ENCODE data around the gene PDCD6IP. TPM values are rescaled to one million over a fixed set of nuclear protein-coding genes. Genes with fewer than 3 reads are reported as not detected.
"Not testable (repeated sequence)": the region's sequence is repeated elsewhere in the genome, so short reads cannot be mapped to it uniquely, and the experiment has no call there.

PDCD6IP gene
- total RNA-seq, 1 donor from 2014 or later = 134 TPM

DNA sequence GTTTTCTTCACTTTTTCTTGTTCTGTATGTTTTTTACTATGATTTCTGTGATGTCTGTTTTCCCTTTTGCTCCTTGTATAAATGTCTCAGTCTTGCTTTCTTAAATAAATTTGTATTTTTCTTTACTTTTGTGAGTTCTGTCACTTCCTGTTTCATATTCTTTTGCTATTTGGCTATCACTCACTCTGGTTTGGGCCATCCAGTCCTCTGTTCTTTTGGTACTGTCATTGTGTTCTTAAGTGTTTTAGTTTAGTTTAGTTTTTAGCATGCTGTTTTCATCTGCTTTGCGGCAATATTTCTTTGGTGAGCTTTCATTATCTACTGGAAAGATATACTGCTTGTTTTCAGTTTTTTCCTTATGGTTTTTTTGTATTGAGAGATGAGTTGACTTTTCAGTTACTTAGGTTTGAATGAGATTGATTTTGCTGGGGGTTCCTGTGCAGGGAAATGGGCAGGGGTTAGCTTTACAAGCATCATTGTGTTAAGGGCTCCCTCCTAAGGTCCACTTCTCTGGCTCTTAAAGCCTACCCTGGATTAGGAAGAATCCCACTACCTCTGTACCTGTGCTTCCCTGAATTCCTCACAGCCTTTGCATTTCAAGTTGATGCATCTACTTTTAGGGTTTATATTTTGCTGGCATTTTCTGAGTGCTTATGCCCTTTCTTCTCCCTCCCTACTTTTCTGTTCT, 35.1 kb downstream of the PDCD6IP start:
- no peak for DNase-seq (ENCODE audit: low spot score)
- intact Hi-C loops (cut with DNase I) = no loop called here

DNA sequence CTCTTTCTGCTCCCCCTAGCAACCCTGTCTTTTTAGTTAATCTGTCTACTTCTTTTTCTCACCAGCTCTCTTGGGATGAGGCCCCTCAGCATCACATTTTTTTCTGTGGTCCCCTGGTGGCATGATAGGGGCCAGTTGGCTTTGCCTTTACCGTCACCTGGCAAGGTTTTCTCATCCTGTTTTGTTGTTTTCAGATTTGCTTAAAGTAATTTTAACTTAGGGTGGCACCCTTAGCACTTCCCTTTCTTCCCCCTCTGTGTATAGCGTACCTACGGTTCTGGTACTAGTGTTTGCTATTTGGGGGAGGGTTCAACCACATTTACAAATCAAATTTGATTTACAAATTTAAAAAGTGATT, 35.6 kb downstream of the PDCD6IP start:
- intact Hi-C loops (cut with DNase I) = no loop called here
- no peak for DNase-seq (ENCODE audit: low spot score)

DNA sequence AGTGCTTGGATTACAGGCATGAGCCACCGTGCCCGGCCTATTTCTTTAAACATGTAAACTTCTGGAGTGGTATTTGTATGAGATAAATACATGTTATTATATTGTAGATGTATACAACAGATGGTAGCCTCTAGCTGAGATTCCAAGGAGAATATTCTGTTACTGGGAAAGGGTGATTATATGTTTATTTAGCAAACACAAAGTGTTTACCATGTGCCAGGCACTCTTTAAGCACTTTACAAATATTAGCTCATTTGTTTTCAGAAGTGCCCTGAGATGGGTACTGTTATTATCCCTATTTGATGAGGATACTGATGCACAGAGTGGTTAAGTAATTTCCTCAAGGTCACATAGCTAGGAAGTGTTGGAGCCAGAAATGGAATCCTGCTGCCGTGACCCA, 38.8 kb downstream of the PDCD6IP start:
- DNase-seq (ENCODE audit: low spot score); intact Hi-C loops (cut with DNase I): not testable (repeated sequence)

DNA sequence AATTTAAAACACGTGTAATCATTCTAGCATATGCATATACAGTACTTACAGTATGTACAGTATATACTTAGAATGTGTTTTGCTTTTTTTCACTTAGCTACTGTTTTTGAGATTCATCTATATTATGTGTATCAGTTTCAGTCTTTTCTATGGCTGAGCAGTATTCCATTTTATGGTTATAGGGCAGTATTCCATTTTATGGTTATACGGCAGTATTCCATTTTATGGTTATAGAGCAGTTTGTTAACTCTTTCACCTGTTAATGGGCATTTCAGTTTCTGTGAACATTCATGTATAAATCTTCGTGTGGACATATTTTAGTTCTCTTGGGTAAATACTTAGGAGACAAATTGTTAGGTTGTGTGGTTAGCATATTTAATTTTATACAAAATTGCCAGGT, 40.9 kb downstream of the PDCD6IP start:
- intact Hi-C loops (cut with DNase I) = no loop called here
- DNase-seq (ENCODE audit: low spot score) = no peak

DNA sequence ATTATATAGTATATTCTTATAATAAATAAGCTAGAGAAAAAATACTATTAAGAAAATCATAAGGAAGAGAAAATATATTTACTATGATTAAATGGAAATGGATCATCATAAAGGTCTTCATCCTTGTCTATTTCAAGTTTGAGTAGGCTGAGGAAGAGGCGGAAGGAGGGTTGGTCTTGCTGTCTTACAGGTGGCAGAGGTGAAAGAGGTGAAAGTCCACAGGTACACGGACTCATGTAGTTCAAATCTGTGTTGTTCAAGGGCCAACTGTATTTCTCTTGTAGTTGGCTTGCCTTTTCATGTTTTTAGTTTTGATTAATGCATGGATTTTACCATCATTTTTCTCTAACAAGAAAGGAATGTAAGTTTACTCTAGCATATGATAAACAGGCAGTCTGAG, 41.7 kb downstream of the PDCD6IP start:
- DNase-seq (ENCODE audit: low spot score) = no peak
- intact Hi-C loops (cut with DNase I) = no loop called here

DNA sequence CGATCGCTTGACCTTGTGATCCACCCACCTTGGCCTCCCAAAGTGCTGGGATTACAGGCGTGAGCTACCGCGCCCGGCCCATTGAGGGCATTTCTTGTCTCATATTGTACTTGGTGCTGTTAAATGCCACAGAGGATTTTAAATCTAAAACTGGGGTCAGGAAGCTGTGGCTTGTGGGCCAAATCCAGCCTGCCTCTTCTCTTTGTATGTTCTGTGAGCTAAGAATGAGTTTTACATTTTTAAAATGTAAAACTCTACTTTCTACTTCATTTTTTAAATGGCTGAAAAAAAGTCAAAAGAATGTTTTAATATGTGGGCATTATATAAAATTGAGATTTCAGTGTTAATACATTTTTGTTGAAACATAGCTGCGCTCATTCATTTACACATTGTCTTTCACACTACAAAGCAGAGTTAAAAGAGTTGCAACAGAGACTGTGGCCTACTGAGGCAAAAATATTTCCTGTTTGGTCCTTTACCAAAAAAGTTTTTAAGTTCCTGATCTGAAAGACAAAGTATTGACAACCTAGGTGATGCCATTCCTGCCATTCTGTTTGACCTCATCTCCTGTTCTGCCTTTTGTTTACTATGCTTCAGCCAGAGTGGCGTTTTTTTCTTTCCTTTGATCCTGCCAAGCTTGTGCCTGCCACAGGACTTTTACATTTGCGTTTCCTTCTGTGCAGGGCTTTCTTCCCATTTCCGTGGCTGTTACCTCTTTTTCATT, 50.4 kb downstream of the PDCD6IP start:
- intact Hi-C loops (cut with DNase I) = no loop called here

DNA sequence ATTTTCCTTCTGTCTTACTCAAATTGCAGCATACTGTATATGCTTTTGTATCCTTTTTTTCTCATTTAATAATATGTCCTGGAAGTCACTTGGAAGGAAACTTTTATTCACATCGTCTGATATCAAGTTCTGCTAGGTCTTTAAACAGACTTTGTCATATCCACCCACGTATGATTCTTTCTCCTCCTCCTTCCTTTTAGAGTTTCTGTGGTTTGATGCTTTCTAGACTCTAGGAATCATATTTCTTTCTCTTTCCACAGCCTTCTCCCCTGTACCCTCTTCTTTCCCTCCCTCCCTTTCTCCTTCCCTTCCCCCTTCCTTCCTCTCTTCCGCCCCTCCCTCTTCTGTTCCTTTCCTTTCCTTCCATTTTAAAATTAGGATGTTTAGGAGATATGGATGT, 52.2 kb downstream of the PDCD6IP start:
- intact Hi-C loops (cut with DNase I); DNase-seq (ENCODE audit: low spot score): not testable (repeated sequence)

More for the DNA sequence above, 50.4 kb downstream of the PDCD6IP start:
- no peak for DNase-seq (ENCODE audit: low spot score)

DNA sequence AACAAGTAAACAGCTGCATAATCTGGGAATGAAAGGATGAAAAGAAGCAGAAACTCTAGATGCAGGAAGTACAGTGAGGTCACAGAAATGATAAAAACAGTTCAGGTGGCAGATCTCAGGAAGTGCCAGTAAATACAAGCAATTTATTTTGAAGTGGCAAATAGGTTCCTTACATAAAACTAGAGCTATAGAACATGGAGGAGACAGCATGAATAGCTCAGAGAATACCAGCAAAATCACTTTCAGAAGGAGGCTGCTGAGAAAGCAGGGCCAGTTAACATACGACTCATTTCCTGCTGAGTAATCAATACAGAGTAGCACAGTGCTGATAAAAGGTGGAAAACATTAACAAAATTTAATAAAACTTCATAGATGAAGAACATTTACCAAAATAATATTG, 57.0 kb downstream of the PDCD6IP start:
- intact Hi-C loops (cut with DNase I); DNase-seq (ENCODE audit: low spot score): not testable (repeated sequence)

DNA sequence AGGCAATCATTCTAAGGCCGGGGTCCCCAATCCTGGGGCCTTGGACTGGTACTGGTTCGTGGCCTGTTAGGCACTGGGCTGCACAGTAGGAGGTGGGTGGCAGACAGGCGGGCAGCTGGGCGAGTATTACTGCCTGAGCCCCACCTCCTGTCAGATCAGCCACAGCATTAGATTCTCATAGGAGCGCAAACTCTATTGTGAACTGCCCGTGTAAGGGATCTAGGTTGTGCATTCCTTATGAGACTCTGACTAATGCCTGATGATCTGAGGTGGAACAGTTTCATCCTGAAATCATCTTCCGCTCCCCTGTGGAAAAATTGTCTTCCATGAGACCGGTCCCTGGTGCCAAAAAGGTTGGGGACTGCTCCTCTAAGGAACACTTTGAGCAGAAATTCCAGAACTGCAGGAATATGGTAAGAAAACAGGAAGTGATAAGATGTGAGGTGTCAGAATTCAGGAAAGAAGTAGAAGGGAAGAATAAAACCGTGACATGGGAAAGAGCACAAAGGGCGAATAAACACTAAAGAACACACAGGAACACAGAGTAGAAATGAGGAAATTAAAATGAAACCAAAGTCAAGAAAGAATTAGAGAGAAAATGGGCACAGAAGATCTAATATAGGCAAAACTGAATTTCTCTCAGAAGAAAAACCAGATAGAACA, 57.6 kb downstream of the PDCD6IP start:
- intact Hi-C loops (cut with DNase I) = no loop called here
- DNase-seq (ENCODE audit: low spot score) = no peak

DNA sequence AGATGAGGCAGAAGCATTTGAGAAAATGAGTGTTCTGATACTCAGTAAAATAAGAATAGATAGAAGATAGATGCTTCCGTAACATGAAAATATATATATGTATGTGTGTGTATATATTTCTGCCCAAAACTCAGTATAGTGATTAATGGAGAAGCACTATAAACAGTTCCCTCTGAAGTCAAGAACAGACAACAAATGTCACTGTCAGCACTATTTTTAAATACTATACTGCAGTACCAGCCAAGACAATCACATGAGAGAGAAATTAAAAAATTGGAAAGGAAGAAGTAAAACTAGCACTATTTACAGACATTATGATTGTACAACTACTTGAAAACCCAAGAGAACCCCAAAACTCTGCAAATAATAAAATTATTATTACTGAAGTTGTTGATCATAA, 59.3 kb downstream of the PDCD6IP start:
- intact Hi-C loops (cut with DNase I); DNase-seq (ENCODE audit: low spot score): not testable (repeated sequence)

DNA sequence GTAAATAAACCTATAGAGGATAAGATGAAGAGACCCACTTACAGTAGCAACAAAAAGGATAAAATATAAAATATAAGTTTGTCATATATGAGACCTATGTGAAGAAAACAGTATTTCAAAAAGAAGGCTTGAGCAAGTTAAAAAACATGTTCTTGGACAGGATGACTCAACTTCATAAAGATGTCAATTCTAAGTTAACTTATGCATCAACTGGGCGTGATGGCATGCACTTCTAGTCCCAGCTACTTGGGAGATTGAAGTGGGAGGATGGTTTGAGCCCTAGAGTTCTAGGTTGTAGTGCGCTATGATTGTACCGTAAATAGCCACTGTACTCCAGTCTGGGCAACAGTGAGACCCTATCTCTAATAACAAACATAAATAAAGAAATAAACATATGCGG, 59.7 kb downstream of the PDCD6IP start:
- no peak for DNase-seq (ENCODE audit: low spot score)

DNA sequence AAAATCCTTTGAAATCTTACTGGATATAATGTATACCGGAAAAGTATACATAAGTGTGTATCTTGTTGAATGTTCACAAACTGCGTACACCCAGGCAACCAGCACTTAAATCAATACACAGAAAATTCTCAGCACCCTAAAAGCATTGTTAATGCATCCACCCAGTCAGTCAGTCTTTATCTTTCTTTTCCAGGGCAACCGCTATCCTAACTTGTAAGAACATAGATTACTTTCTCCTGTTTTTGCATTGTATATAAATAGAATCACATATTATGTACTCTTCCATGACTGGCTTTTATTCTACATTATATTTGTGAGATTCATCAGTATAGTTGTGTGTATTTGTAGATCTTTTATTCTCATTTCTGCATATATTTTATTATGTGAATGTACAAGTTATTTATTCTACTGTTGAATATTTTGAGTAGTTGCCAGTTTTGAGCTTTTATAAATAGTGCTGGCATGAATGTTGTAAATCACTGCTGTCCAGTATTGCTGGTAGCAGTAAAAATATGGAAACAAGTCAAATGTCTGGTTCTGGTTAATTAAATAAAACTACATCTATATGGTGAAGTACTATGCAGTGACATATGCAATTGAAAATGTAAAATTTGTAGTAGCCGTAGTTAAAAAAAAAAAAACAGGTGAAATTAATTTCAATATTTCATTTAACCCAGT, 62.1 kb downstream of the PDCD6IP start:
- intact Hi-C loops (cut with DNase I) = no loop called here
- DNase-seq (ENCODE audit: low spot score) = no peak

More for the DNA sequence above, 59.7 kb downstream of the PDCD6IP start:
- intact Hi-C loops (cut with DNase I) = no loop called here

DNA sequence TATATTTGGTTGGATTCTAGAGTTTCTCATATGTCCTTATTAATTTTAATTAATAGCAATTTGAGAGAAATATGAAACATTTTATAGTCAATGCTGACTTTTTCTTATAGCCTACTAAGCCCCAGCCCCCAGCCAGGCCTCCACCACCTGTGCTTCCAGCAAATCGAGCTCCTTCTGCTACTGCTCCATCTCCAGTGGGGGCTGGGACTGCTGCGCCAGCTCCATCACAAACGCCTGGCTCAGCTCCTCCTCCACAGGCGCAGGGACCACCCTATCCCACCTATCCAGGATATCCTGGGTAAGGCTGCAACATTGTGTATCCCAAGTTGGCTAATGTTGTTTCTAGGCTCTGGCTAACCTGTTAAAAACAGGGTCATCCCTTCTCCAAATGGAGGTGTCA, 66.7 kb downstream of the PDCD6IP start:
- intact Hi-C loops (cut with DNase I) = no loop called here
- no peak for DNase-seq (ENCODE audit: low spot score)

DNA sequence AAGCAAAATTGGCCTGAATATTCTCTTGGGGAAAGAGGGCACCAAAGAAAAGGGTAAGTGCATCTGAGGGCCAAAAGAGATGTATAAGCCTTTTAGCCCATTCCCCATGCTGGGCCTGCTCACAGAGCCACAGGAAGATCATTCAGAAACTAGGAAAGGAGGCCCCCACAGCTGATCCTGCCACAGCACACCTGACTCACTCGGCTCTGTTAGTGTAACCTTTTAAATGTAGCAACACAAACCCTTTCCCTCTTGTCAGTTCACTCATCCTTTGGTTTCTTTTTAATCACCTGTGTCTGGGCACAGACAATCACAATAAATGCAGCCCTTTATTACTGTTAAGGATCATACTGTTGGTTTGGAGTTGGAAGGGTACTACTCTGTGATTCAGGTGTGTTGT, 69.9 kb downstream of the PDCD6IP start:
- intact Hi-C loops (cut with DNase I) = no loop called here
- no peak for DNase-seq (ENCODE audit: low spot score)

DNA sequence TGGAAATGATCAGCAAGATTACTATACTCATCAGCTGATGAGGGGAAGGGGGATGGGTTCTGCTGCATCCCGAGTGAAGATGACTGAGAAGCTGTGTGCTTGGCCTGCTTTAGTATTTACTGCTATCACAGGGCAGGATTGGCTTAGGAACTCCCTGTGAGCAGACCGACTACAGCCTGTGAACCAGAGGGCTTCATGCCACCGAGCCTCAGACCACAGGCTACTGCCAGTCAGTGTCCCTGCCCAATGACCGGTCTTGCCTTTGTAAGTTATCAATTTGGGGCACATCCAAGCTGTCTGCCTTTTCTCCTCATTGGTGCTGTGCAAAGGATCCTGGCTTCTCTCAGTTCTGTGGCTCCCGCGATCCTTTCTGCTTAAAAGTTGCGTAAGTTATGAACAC, 71.5 kb downstream of the PDCD6IP start:
- no peak for DNase-seq (ENCODE audit: low spot score)
- intact Hi-C loops (cut with DNase I) = no loop called here

DNA sequence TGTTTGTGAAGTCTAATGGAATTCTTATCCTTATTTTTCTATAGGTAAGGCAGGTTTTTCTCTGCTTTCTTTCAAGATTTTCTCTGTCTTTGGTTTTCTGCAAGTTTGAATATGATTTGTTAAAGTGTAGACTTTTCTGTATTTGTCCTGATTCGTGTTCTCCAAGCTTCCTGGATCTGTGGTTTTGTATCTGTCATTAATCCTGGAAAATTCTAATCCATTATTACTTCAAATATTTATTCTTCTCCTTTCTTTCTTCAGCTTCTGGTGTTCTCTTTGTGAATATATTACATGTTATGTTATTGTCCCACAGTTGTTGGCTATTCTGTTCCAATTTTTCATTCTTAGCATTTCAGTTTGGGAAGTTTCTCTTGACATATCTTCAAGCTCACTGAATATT, 76.4 kb downstream of the PDCD6IP start:
- intact Hi-C loops (cut with DNase I) = no loop called here
- DNase-seq (ENCODE audit: low spot score) = no peak

DNA sequence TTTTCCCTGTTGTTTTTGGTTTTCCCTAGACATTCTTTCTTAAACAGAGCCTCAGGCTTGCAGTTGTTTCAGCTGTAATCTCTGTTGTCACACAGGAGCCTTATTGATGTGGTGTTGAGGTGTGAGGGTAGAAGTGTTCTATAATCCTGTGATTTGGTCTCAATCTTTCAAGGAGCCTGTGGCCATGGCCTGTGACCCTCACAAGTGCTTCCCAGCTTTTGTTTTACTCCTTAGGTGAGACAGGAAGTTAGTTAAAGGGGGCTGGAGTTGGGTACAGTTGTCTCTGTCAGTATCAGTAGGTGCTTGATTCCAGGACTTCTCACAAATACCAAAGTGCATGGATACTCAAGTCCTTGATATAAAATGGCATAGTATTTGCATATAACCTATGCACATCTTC, 77.2 kb downstream of the PDCD6IP start:
- intact Hi-C loops (cut with DNase I) = no loop called here
- DNase-seq (ENCODE audit: low spot score) = no peak

DNA sequence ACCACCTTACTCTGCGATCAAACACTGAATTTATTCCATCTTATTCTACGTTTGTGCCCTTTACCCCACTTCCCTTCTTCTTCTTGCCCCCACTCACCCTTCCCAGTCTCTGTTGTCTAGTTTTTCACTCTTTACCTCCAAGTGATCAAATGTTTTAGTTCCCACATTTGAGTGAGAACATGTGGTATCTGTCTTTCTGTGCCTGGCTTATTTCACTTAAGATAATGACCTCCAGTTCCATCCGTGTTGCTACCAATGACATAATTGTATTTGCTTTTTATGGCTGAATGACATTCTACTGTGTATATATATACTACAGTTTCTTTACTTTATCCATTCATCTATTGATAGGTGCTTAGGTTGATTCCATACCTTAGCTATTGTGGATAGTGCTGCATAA, 78.8 kb downstream of the PDCD6IP start:
- intact Hi-C loops (cut with DNase I) = no loop called here
- DNase-seq (ENCODE audit: low spot score) = no peak

DNA sequence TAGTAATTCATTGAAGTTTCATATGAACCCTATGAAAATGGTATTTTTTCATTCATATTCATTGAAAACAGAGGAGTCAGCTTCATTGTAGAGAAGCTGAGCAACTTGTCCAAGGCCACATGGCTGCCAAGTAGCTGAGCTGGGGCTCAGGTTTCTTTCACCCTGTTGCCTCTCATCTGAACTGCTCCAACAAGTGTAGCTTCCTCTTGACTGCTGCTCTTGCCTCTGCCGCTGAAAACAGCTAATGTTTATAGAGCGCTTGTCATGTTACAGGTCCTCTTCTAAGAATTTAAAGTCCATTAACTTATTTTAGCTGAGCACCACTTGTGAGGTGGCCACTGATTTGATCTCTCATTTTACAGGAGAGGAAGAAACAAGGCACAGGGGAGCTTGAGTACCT, 81.1 kb downstream of the PDCD6IP start:
- no peak for DNase-seq (ENCODE audit: low spot score)
- intact Hi-C loops (cut with DNase I) = no loop called here

Data from cardiac septum (tissue), 1 donor.